Measurements from ENCODE around the gene MARK4.

MARK4 gene

GRCh38 chr19:45295873-45296272, 44.8 kb downstream of the MARK4 start:
- H3K9me3 ChIP-seq (ENCODE audit: control insufficient read depth, insufficient read depth, low read depth, low read length): no peaks in the 10 kb centered on the region
- H3K27me3 ChIP-seq (ENCODE audit: control insufficient read depth, insufficient read depth, low read length): no peaks in the 10 kb centered on the region
- no peak overlapping the region for H3K9ac ChIP-seq (ENCODE audit: low read length)
- H3K36me3 ChIP-seq (ENCODE audit: control insufficient read depth, insufficient read depth, low read length): peaks cover 30% of the 10 kb centered on the region
- no peak overlapping the region for H3K27ac ChIP-seq (ENCODE audit: low read depth, low read length)
- H3K4me3 ChIP-seq (ENCODE audit: low read depth, low read length): no peak overlapping the region
- H3K4me1 ChIP-seq (ENCODE audit: control insufficient read depth, insufficient read depth, low read length): no peaks in the 10 kb centered on the region; the same call in 1 of the 2 replicates

GRCh38 chr19:45296355-45296754, 45.3 kb downstream of the MARK4 start:
- H3K27me3 ChIP-seq (ENCODE audit: control insufficient read depth, insufficient read depth, low read length): no peaks in the 10 kb centered on the region
- no peak overlapping the region for H3K4me3 ChIP-seq (ENCODE audit: low read depth, low read length)
- no peak overlapping the region for H3K27ac ChIP-seq (ENCODE audit: low read depth, low read length)
- H3K9ac ChIP-seq (ENCODE audit: low read length): no peak overlapping the region
- H3K36me3 ChIP-seq (ENCODE audit: control insufficient read depth, insufficient read depth, low read length): peaks cover 27% of the 10 kb centered on the region; the same call in 1 of the 2 replicates
- H3K4me1 ChIP-seq (ENCODE audit: control insufficient read depth, insufficient read depth, low read length): no peaks in the 10 kb centered on the region; the same call in 1 of the 2 replicates
- H3K9me3 ChIP-seq (ENCODE audit: control insufficient read depth, insufficient read depth, low read depth, low read length): no peaks in the 10 kb centered on the region

- peaks cover 19% of the 10 kb centered on the region; the same call in 1 of the 2 replicates for H3K36me3 ChIP-seq (ENCODE audit: control insufficient read depth, insufficient read depth, low read length)
- H3K27ac ChIP-seq (ENCODE audit: low read depth, low read length): no peak overlapping the region
- no peaks in the 10 kb centered on the region; the same call in 1 of the 2 replicates for H3K4me1 ChIP-seq (ENCODE audit: control insufficient read depth, insufficient read depth, low read length)
- no peak overlapping the region for H3K9ac ChIP-seq (ENCODE audit: low read length)
- no peak overlapping the region for H3K4me3 ChIP-seq (ENCODE audit: low read depth, low read length)
- H3K27me3 ChIP-seq (ENCODE audit: control insufficient read depth, insufficient read depth, low read length): no peaks in the 10 kb centered on the region
- no peaks in the 10 kb centered on the region for H3K9me3 ChIP-seq (ENCODE audit: control insufficient read depth, insufficient read depth, low read depth, low read length)
Measured at GRCh38 chr19:45297674-45298073, 46.6 kb downstream of the MARK4 start.

GRCh38 chr19:45298264-45298663, 47.2 kb downstream of the MARK4 start:
- Histone ChIP-seq H3K36me3 (ENCODE audit: control insufficient read depth, insufficient read depth, low read length) (peaks cover 19% of the 10 kb centered on the region; the same call in 1 of the 2 replicates), H3K27me3 (ENCODE audit: control insufficient read depth, insufficient read depth, low read length) (no peaks in the 10 kb centered on the region), H3K9ac (ENCODE audit: low read length) (no peak overlapping the region)

GRCh38 chr19:45299719-45300118, 48.6 kb downstream of the MARK4 start:
- Histone ChIP-seq H3K27ac (ENCODE audit: low read depth, low read length) (no peak overlapping the region), H3K4me3 (ENCODE audit: low read depth, low read length) (no peak overlapping the region), H3K9ac (ENCODE audit: low read length) (no peak overlapping the region), H3K27me3 (ENCODE audit: control insufficient read depth, insufficient read depth, low read length) (peaks cover 3% of the 10 kb centered on the region), H3K4me1 (ENCODE audit: control insufficient read depth, insufficient read depth, low read length) (no peaks in the 10 kb centered on the region; the same call in 1 of the 2 replicates), H3K9me3 (ENCODE audit: control insufficient read depth, insufficient read depth, low read depth, low read length) (no peaks in the 10 kb centered on the region), H3K36me3 (ENCODE audit: control insufficient read depth, insufficient read depth, low read length) (peaks cover 17% of the 10 kb centered on the region; the same call in 1 of the 2 replicates)

More at GRCh38 chr19:45298264-45298663, 47.2 kb downstream of the MARK4 start:
- Histone ChIP-seq H3K4me1 (ENCODE audit: control insufficient read depth, insufficient read depth, low read length) (no peaks in the 10 kb centered on the region; the same call in 1 of the 2 replicates), H3K27ac (ENCODE audit: low read depth, low read length) (no peak overlapping the region), H3K9me3 (ENCODE audit: control insufficient read depth, insufficient read depth, low read depth, low read length) (no peaks in the 10 kb centered on the region), H3K4me3 (ENCODE audit: low read depth, low read length) (no peak overlapping the region)

- H3K27me3 ChIP-seq (ENCODE audit: control insufficient read depth, insufficient read depth, low read length): peaks cover 25% of the 10 kb centered on the region
- peaks cover 5% of the 10 kb centered on the region; the same call in 1 of the 2 replicates for H3K4me1 ChIP-seq (ENCODE audit: control insufficient read depth, insufficient read depth, low read length)
- peaks cover 10% of the 10 kb centered on the region; the same call in 1 of the 2 replicates for H3K36me3 ChIP-seq (ENCODE audit: control insufficient read depth, insufficient read depth, low read length)
- no peaks in the 10 kb centered on the region for H3K9me3 ChIP-seq (ENCODE audit: control insufficient read depth, insufficient read depth, low read depth, low read length)
- H3K9ac ChIP-seq (ENCODE audit: low read length): no peak overlapping the region
- no peak overlapping the region for H3K4me3 ChIP-seq (ENCODE audit: low read depth, low read length)
- H3K27ac ChIP-seq (ENCODE audit: low read depth, low read length): no peak overlapping the region
Measured at GRCh38 chr19:45302416-45302815, 51.3 kb downstream of the MARK4 start.

- Histone ChIP-seq H3K9ac (ENCODE audit: low read length) (no peak overlapping the region), H3K36me3 (ENCODE audit: control insufficient read depth, insufficient read depth, low read length) (peaks cover 8% of the 10 kb centered on the region; the same call in 1 of the 2 replicates), H3K9me3 (ENCODE audit: control insufficient read depth, insufficient read depth, low read depth, low read length) (no peaks in the 10 kb centered on the region), H3K4me1 (ENCODE audit: control insufficient read depth, insufficient read depth, low read length) (peaks cover 7% of the 10 kb centered on the region; the same call in 1 of the 2 replicates), H3K27me3 (ENCODE audit: control insufficient read depth, insufficient read depth, low read length) (peaks cover 25% of the 10 kb centered on the region), H3K4me3 (ENCODE audit: low read depth, low read length) (no peak overlapping the region), H3K27ac (ENCODE audit: low read depth, low read length) (no peak overlapping the region)
Measured at GRCh38 chr19:45303269-45304060, 52.4 kb downstream of the MARK4 start.

- Histone ChIP-seq H3K27me3 (ENCODE audit: control insufficient read depth, insufficient read depth, low read length) (peaks cover 25% of the 10 kb centered on the region), H3K4me1 (ENCODE audit: control insufficient read depth, insufficient read depth, low read length) (peaks cover 7% of the 10 kb centered on the region; the same call in 1 of the 2 replicates)
Measured at GRCh38 chr19:45304141-45304926, 53.3 kb downstream of the MARK4 start.

GRCh38 chr19:45305007-45305406, 53.9 kb downstream of the MARK4 start:
- Histone ChIP-seq H3K4me1 (ENCODE audit: control insufficient read depth, insufficient read depth, low read length) (peaks cover 7% of the 10 kb centered on the region; the same call in 1 of the 2 replicates), H3K9ac (ENCODE audit: low read length) (no peak overlapping the region), H3K27me3 (ENCODE audit: control insufficient read depth, insufficient read depth, low read length) (peaks cover 25% of the 10 kb centered on the region), H3K27ac (ENCODE audit: low read depth, low read length) (no peak overlapping the region), H3K36me3 (ENCODE audit: control insufficient read depth, insufficient read depth, low read length) (no peaks in the 10 kb centered on the region), H3K4me3 (ENCODE audit: low read depth, low read length) (no peak overlapping the region), H3K9me3 (ENCODE audit: control insufficient read depth, insufficient read depth, low read depth, low read length) (no peaks in the 10 kb centered on the region)

More at GRCh38 chr19:45304141-45304926, 53.3 kb downstream of the MARK4 start:
- Histone ChIP-seq H3K9me3 (ENCODE audit: control insufficient read depth, insufficient read depth, low read depth, low read length) (no peaks in the 10 kb centered on the region), H3K27ac (ENCODE audit: low read depth, low read length) (no peak overlapping the region), H3K4me3 (ENCODE audit: low read depth, low read length) (no peak overlapping the region), H3K9ac (ENCODE audit: low read length) (no peak overlapping the region), H3K36me3 (ENCODE audit: control insufficient read depth, insufficient read depth, low read length) (0 out of 2 replicates have a peak, but pooled peaks cover 5% of the 10 kb centered on the region)

- H3K9ac ChIP-seq (ENCODE audit: low read length): no peak overlapping the region
- H3K4me1 ChIP-seq (ENCODE audit: control insufficient read depth, insufficient read depth, low read length): 0 out of 2 replicates have a peak, but pooled peaks cover 7% of the 10 kb centered on the region
- no peak overlapping the region for H3K4me3 ChIP-seq (ENCODE audit: low read depth, low read length)
- H3K36me3 ChIP-seq (ENCODE audit: control insufficient read depth, insufficient read depth, low read length): no peaks in the 10 kb centered on the region
- H3K9me3 ChIP-seq (ENCODE audit: control insufficient read depth, insufficient read depth, low read depth, low read length): no peaks in the 10 kb centered on the region
- H3K27ac ChIP-seq (ENCODE audit: low read depth, low read length): no peak overlapping the region
- peaks cover 25% of the 10 kb centered on the region for H3K27me3 ChIP-seq (ENCODE audit: control insufficient read depth, insufficient read depth, low read length)
Measured at GRCh38 chr19:45305421-45305820, 54.4 kb downstream of the MARK4 start.
